Skeletal muscle tissue (tissue), 4 donors: ENCODE results near the gene SMIM9. TPM values are rescaled to one million over a fixed set of nuclear protein-coding genes. Genes with fewer than 3 reads are reported as not detected.
"Not testable (repeated sequence)": the region's sequence is repeated elsewhere in the genome, so short reads cannot be mapped to it uniquely, and the experiment has no call there.

Source experiments
- H3K27ac ChIP-seq: one replicate; pipeline ENCODE4 v1.7.0; 2013; ENCODE audit warnings: mild to moderate bottlenecking, low read depth, low read length, inconsistent platforms
- H3K27me3 ChIP-seq, 3 donors: one replicate each; pipeline ENCODE4 v1.7.0; 2013; ENCODE audit warnings: low read length in 3 of 3; ENCODE audit not compliant: control insufficient read depth in 3 of 3, insufficient read depth in 3 of 3
- H3K36me3 ChIP-seq, 3 donors: one replicate each; pipeline ENCODE4 v1.7.0; 2013; ENCODE audit warnings: low read length in 3 of 3; ENCODE audit not compliant: control insufficient read depth in 3 of 3, insufficient read depth in 3 of 3
- H3K4me1 ChIP-seq, 3 donors: one replicate each; pipeline ENCODE4 v1.7.0; 2013; ENCODE audit warnings: low read length in 3 of 3, mild to moderate bottlenecking in 3 of 3; ENCODE audit not compliant: control insufficient read depth in 3 of 3, insufficient read depth in 3 of 3
- H3K4me3 ChIP-seq, 3 donors: one replicate each; pipeline ENCODE4 v1.7.0; 2013; ENCODE audit warnings: low read length in 3 of 3
- H3K9ac ChIP-seq, 3 donors: one replicate each; pipeline ENCODE4 v1.7.0; 2013; ENCODE audit warnings: low read length in 3 of 3, mild to moderate bottlenecking in 3 of 3, moderate library complexity in 2 of 3, low read depth in 1 of 3
- H3K9me3 ChIP-seq, 3 donors: one replicate each; pipeline ENCODE4 v1.7.0; 2013; ENCODE audit warnings: low read length in 3 of 3; ENCODE audit not compliant: control insufficient read depth in 3 of 3
- total RNA-seq: library from RNA; depleted of rRNA; stranded (reverse); fragments of >200 nt; gene quantifications from one replicate; pipeline ENCODE4 v1.2.3, GENCODE V29; 2014
- donor health status: Osteomylitis.

The SMIM9 gene
- total RNA-seq: not detected

GRCh38 chrX:154834562-154834961, at the start of gene SMIM9:
Gene SMIM9, minus strand, starts transcription at chrX:154834662. Its CDS starts 3,806 bp downstream, at chrX:154830856.
- Histone ChIP-seq H3K36me3 (no peaks in the 10 kb centered on the region), H3K4me3 (no peak within 1 kb of the TSS), H3K27ac (no peak within 1 kb of the TSS), H3K27me3 (no peaks in the 10 kb centered on the region), H3K4me1 (no peaks in the 10 kb centered on the region), H3K9ac (no peak within 1 kb of the TSS), H3K9me3 (no peaks in the 10 kb centered on the region)

- H3K9ac ChIP-seq, H3K4me3 ChIP-seq, H3K36me3 ChIP-seq, H3K27ac ChIP-seq, H3K27me3 ChIP-seq, H3K9me3 ChIP-seq, H3K4me1 ChIP-seq: not testable (repeated sequence)
These were observed 49.6 kb upstream of the SMIM9 start for GRCh38 chrX:154884069-154884468.

- no peaks in the 10 kb centered on the region for H3K27me3 ChIP-seq
- H3K4me1 ChIP-seq: no peaks in the 10 kb centered on the region
- no peaks in the 10 kb centered on the region for H3K36me3 ChIP-seq
- H3K27ac ChIP-seq: no peak overlapping the region
- H3K9me3 ChIP-seq: peaks cover 0 to 2% (median 0%) of the 10 kb centered on the region in 3 donors
- H3K9ac ChIP-seq: no peak overlapping the region
- H3K4me3 ChIP-seq: no peak overlapping the region
These were observed 38.9 kb upstream of the SMIM9 start for GRCh38 chrX:154873329-154873728.

GRCh38 chrX:154868522-154868921, 34.1 kb upstream of the SMIM9 start:
- H3K27ac ChIP-seq, H3K9me3 ChIP-seq, H3K4me3 ChIP-seq, H3K9ac ChIP-seq, H3K27me3 ChIP-seq, H3K36me3 ChIP-seq, H3K4me1 ChIP-seq: not testable (repeated sequence)

- no peaks in the 10 kb centered on the region for H3K4me1 ChIP-seq
These were observed 20.8 kb upstream of the SMIM9 start for GRCh38 chrX:154855256-154855655.

GRCh38 chrX:154850957-154851611, 16.6 kb upstream of the SMIM9 start:
- no peaks in the 10 kb centered on the region for H3K27me3 ChIP-seq
- H3K4me3 ChIP-seq: no peak overlapping the region
- H3K36me3 ChIP-seq: peaks cover 0 to 2% (median 0%) of the 10 kb centered on the region in 3 donors
- H3K9me3 ChIP-seq: no peaks in the 10 kb centered on the region
- no peak overlapping the region for H3K9ac ChIP-seq
- no peak overlapping the region for H3K27ac ChIP-seq
- H3K4me1 ChIP-seq: no peaks in the 10 kb centered on the region

More at GRCh38 chrX:154855256-154855655, 20.8 kb upstream of the SMIM9 start:
- Histone ChIP-seq H3K9me3 (no peaks in the 10 kb centered on the region), H3K27me3 (no peaks in the 10 kb centered on the region), H3K9ac (no peak overlapping the region), H3K4me3 (no peak overlapping the region), H3K36me3 (peaks cover 0 to 4% (median 3%) of the 10 kb centered on the region in 3 donors), H3K27ac (no peak overlapping the region)

- Histone ChIP-seq H3K9ac (no peak overlapping the region), H3K4me3 (no peak overlapping the region), H3K9me3 (no peaks in the 10 kb centered on the region), H3K27me3 (no peaks in the 10 kb centered on the region), H3K4me1 (no peaks in the 10 kb centered on the region), H3K36me3 (no peaks in the 10 kb centered on the region), H3K27ac (no peak overlapping the region)
These were observed 6.4 kb upstream of the SMIM9 start for GRCh38 chrX:154840856-154841255.

- Histone ChIP-seq H3K27ac (no peak overlapping the region), H3K4me1 (no peaks in the 10 kb centered on the region), H3K9me3 (no peaks in the 10 kb centered on the region), H3K36me3 (no peaks in the 10 kb centered on the region), H3K27me3 (no peaks in the 10 kb centered on the region), H3K4me3 (no peak overlapping the region), H3K9ac (no peak overlapping the region)
These were observed 1.7 kb upstream of the SMIM9 start for GRCh38 chrX:154836163-154836562.

GRCh38 chrX:154833746-154834274, 652 bp downstream of the SMIM9 start:
- Histone ChIP-seq H3K27me3 (no peaks in the 10 kb centered on the region), H3K4me3 (no peak overlapping the region), H3K9me3 (no peaks in the 10 kb centered on the region), H3K9ac (no peak overlapping the region), H3K4me1 (no peaks in the 10 kb centered on the region), H3K27ac (no peak overlapping the region), H3K36me3 (no peaks in the 10 kb centered on the region)

- no peaks in the 10 kb centered on the region for H3K4me1 ChIP-seq
- H3K36me3 ChIP-seq: no peaks in the 10 kb centered on the region
- H3K9ac ChIP-seq: no peak overlapping the region
- H3K27me3 ChIP-seq: no peaks in the 10 kb centered on the region
- H3K27ac ChIP-seq: no peak overlapping the region
- no peak overlapping the region for H3K4me3 ChIP-seq
- H3K9me3 ChIP-seq: no peaks in the 10 kb centered on the region
These were observed 4.5 kb downstream of the SMIM9 start for GRCh38 chrX:154829926-154830442.
